ENCODE measurements around the gene IRF8.
"Not testable (repeated sequence)": the region's sequence is repeated elsewhere in the genome, so short reads cannot be mapped to it uniquely, and the experiment has no call there.

IRF8 gene

DNA sequence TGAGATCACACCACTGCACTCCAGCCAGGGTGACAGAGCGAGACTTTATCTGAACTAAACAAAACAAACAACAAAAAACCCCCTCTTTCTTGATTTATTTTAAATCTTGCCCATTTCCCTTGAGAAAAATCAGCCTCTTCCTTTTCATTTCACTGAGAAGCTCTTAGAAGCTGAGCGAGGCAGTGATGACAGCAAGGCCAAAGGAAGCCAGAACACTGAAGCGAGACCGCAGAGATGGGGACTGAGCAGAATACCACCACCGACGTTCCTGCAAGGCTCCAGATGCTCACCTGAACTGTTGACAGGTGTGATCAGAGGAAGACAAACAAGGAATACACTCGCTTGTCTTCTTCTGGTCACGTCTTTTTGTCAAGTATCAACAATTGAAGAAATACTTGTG, 30.5 kb upstream of the IRF8 start:
- no peak for DNase-seq

- DNase-seq: no peak
Measured at GRCh38 chr16:85869206-85869605, 29.8 kb upstream of the IRF8 start.

DNA sequence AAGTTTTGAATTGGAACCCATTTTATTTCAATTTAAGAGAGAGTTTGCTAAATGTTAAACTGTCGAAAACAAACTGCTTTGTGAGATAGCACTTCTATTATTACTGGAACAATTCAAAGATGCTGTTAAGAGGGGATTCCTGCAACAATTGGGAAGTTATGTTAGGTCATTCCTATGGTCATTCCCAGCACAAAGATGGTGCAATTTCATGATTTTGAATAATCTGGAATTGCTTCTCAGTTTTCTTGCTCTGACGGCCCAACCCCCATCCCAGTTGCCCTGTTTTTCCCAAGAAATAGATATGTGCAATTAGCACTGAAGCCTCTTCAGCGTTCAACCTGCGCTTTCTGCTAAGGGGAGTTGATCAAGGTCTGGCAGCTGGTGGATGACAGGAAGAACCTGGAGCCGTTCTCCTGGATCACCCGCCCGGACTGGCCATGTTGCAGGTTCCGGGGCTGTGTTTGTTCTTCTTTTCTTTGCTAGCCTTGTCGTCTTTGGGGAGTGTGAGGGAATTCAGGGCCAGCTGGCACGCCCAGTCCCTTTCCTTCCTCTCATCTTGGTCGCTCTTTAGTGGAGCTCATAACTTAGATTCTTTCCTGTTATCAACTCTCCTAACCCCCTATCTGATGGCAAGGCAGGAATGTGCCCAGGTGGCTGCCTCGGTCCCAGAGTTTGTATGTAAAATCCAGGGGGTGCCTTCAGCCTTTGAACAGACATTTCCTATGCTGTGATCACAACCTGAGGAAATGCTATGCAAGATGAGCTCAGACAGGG, 29.0 kb upstream of the IRF8 start:
- DNase-seq: no peak

GRCh38 chr16:85871756-85872155, 27.2 kb upstream of the IRF8 start:
- DNase-seq: no peak

DNA sequence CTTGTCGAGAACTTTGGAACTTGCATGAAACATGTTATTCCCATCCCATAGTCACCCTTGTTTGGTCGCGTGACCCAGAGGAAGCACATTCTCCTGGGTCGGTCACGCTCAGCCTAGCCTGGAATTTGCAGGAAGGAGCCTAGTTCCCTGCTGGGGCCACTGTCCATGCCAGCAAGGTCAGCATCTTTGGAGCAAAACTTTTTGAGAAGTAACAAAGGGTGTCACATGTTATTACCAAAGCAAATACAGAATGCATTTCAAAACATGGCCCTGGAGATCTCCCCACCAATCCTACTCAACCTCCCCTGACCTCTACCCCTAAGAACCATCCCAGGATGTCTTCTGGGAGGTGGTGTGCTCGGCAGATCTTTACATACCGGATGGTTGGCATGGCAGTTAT, 26.2 kb upstream of the IRF8 start:
- DNase-seq: no peak

DNA sequence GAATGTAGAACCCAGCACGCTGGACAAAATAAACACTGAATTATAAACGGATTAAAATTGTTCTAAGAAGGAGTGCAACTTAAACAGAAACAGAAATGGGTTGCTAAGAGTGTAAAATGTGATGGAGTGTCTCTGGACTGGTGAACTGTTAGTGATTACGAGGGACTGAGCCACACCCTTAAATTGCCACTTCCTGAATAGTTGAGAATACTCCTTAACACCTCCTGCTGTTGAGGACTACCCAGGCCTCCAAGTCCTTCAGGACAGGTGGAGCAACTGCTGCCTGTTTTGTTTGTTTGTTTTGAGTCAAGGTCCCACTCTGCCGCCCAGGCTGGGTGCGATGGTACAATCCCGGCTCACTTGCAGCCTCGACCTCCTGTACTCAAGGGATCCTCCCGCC, 25.8 kb upstream of the IRF8 start:
- no peak for DNase-seq

DNA sequence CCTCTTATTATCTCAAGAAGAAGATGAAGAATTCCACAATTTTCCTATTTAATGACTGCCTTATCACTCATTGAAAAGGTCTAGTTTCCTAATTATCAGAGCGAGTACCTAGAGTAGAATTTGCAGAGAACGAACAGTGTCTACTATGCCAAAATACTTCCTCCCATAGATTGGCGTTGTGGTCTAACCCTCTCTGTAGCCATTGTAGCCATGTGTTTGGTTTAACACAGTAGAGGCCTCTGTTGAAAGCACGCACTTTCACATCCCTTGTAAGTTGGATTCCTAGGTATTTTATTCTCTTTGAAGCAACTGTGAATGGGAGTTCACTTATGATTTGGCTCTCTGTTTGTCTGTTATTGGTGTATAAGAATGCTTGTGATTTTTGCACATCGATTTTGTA, 24.9 kb upstream of the IRF8 start:
- DNase-seq: not testable (repeated sequence)

GRCh38 chr16:85878407-85878806, 20.6 kb upstream of the IRF8 start:
- DNase-seq: no peak

- DNase-seq: no peak
Measured at GRCh38 chr16:85878875-85879274, 20.1 kb upstream of the IRF8 start.

GRCh38 chr16:85879549-85879948, 19.4 kb upstream of the IRF8 start:
- DNase-seq: no peak

- no peak for DNase-seq
Measured at GRCh38 chr16:85879975-85880831, 18.8 kb upstream of the IRF8 start.

DNA sequence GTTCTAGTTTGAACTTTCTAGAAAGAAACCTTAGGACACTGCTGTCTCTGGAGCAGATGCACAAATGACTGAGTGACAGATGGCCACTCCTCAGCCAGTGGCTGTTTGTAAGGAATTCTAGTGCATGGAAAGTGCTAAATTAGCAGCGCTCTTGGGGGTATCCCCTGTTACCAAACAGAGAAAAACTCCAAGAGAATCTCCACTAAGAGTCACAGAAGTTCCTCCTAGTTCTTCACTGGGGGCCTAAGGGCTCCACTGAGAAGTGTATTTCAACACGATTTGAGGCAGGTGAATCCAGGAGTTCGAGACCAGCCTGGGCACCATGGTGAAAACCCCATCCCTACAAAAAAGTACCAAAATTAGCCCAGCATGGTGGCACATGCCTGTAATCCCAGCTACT, 18.1 kb upstream of the IRF8 start:
- no peak for DNase-seq

DNA sequence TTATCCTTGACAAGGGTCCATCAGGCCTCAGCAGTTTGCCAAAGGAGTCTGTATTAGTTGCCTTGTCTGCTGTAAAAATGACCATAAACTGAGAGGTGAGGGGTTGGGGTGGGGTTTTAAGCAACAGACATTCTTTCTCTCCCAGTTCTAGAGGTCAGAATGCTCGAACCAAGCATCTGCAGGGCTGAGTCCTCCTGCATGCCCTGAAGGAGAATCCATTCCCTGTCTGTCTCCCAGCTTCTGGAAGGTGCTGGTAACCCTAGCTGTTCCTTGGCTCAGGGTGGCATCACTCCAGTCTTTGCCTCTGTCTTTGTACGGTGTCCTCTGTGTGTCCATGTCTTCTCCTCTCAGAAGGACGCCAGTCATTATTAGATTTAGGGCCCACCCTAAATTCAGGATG, 17.5 kb upstream of the IRF8 start:
- no peak for DNase-seq

GRCh38 chr16:85882181-85882810, 16.7 kb upstream of the IRF8 start:
- no peak for DNase-seq

DNA sequence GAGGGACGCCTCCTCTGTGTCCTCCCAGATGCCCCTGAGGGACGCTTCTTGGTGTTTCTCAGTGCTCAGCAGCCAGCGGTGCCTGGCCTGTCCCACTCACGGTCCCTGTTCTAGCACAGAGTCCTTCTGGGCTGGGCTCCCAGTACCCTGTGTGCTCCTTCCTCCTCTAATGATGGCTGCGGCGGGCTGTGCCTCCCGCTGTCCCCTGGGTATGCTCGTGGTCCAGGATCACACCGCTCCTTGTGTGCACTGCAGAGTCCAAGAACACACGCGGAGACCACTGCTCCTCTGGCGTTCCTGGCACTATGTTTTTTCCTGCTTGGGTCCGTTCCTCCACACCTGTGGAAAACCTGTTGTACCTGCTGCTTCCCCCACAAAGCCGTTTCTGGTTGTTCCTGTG, 15.1 kb upstream of the IRF8 start:
- DNase-seq: no peak

DNA sequence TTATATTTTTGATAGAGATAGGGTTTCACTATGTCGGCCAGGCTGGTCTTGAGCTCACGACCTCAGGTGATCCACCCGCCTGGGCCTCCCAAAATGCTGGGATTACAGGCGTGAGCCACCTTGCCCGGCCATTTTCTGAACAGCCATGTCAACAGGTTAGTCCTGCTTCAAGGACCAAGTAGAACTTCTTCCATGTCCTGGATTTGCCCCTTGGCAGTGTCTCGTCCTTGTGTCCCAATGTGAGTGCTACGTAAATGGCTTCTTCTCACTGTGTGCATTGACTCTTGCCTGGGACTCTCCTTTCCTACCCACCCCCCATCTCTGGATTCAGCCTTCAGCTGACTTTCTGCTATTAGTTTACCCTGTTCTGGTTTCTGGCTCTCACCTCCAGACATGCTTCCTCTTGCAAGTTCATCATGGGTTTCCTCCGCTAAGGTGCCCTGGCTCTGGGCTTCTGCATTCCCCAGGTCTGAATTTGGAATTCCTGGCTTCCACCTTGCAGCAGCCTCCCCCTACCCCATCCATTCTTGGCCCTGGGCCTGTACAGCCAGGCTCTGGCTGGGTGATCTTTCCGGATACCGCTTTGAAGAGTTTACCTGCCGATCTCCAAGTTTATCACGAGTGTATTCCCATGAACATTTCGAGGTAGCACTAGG, 14.0 kb upstream of the IRF8 start:
- DNase-seq: no peak

- DNase-seq: no peak
Measured at GRCh38 chr16:85885537-85885936, 13.4 kb upstream of the IRF8 start.

GRCh38 chr16:85888405-85889331, 10.3 kb upstream of the IRF8 start:
- no peak for DNase-seq

DNA sequence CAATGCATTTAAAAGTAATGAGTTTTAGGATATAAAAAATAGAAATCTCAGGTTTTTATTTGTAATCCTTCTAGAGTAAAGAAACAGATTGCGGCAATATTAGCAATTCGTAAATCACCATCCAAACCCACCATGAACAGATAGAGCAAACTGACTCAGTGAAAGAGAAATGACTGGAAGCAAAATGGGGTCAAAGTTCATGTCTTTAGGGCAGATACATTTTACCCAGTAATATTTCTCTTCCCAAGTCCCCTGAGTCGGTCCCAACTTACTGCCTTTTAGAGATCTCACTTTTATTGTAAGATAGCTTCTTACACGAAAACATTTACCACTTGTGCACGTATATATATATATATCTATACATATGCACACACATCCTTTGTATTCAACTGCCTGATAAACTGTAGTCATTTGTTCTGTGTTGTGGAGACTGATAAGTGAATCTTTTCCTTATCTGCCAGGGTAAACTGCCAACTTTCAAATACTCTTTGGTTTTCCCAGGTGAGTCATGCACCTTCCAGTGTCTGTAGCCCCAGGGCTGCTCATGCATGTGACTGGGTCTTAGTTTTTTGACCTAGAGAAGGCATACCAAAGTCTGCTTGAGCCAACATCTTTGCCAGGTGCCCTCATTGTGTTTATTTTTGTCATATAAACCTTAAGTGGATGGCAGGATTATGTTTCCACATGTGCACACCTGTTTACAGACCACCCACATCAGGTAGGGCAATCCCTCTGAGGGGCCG, 7.8 kb upstream of the IRF8 start:
- peak; percentile 23 to 47 for DNase-seq

DNA sequence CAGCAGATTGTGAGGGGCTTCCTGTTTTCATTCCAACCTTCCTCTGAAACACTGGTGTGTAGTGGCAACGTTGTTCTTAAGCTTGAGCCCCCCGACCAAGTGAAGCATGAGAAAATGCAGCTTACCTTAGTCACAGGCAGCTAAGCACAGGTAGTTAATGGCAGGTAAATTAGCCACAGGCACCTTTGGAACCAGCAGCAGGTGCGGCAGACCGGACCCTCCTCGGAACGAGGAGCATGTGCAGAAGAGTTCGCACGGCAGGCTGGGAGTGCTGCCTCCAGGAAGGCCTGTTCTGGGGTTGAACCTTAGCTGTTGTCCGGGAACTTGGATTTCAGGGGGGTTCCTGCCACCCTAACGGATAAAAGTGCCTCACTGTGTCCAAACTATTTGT, 7.2 kb upstream of the IRF8 start:
- DNase-seq: peak; percentile 60 to 76

DNA sequence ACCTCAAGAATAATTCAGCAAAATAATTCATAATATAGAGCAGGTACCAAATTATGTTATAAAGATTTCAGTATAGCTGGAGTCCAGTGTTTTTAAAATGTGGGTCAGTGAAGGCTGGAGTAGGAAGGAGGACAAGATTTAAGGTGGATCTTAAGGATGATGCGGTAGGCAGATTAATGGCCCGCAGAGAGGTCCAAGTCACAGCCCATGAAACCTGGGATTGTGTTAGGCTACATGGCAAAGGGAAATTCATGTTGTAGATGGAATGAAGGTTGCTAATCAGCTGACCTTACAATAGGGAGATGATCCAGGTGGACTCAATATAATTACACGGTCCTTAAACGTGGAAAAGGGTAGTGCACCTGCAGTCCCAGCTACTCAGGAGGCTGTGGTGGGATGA, 6.2 kb upstream of the IRF8 start:
- no peak for DNase-seq

Data from NCI-H526 (cell line).